ENCODE results near the gene SGPP2.

DNA sequence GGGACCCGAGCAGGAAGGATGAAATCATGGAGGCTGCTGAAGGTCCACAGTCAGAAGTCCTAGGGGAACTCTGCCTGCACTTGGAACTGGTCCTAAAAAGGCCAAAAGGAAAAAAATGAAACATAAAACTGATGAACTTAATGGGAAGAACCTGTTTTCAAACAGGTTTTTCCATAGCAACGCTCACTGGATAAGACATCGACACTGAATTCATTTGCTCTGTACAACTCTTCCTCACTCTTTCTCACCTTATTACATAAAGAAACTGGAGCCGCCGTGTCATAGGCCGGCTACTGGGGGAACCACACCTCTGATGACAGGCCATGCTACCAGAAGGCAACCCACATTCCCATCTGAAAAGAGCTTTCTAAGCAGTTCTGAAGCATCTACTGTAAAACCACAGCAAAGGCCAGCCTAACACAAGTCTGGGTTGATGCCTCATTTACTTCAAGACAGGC, 147.9 kb downstream of the SGPP2 start:
- TF ChIP-seq, protein P1, sequence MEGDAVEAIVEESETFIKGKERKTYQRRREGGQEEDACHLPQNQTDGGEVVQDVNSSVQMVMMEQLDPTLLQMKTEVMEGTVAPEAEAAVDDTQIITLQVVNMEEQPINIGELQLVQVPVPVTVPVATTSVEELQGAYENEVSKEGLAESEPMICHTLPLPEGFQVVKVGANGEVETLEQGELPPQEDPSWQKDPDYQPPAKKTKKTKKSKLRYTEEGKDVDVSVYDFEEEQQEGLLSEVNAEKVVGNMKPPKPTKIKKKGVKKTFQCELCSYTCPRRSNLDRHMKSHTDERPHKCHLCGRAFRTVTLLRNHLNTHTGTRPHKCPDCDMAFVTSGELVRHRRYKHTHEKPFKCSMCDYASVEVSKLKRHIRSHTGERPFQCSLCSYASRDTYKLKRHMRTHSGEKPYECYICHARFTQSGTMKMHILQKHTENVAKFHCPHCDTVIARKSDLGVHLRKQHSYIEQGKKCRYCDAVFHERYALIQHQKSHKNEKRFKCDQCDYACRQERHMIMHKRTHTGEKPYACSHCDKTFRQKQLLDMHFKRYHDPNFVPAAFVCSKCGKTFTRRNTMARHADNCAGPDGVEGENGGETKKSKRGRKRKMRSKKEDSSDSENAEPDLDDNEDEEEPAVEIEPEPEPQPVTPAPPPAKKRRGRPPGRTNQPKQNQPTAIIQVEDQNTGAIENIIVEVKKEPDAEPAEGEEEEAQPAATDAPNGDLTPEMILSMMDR (conservative IDR thresholded peaks at IDR 0.05; ENCODE audit: low read depth, low read length): no peak
- TF ChIP-seq EZH2 (IDR thresholded peaks at IDR 0.05; ENCODE audit: low read length, unreplicated experiment): no peak

Data from PC-3 (cell line).